Right lobe of liver (tissue), 4 donors: ENCODE results near the gene MYO15B.

Experiments used
- POLR2A ChIP-seq: fragments of 450-650 bp; IDR thresholded peaks from one replicate; pipeline ENCODE4 v1.6.1; 2017; ENCODE audit warnings: antibody characterized with exemption, mild to moderate bottlenecking
- TF ChIP-seq, protein P1 (sequence below), 4 donors: fragments of 200-600 bp in 3 of 4; fragments of 450-650 bp in 1 of 4; IDR thresholded peaks; one replicate each; pipeline versions ENCODE4 v1.5.1 to v1.8.0; 2016 to 2022; ENCODE audit warnings: antibody characterized with exemption in 4 of 4, mild to moderate bottlenecking in 2 of 4
- donor health status: DM: no; HTN: no; CAD: no.
- donor health status: DM: no; HTN: no; CAD: no.
- donor health status: DM: no; HTN: yes; CAD: no.

GRCh38 chr17:75573540-75573957, 14.1 kb upstream of the MYO15B start:
- TF ChIP-seq, protein P1, sequence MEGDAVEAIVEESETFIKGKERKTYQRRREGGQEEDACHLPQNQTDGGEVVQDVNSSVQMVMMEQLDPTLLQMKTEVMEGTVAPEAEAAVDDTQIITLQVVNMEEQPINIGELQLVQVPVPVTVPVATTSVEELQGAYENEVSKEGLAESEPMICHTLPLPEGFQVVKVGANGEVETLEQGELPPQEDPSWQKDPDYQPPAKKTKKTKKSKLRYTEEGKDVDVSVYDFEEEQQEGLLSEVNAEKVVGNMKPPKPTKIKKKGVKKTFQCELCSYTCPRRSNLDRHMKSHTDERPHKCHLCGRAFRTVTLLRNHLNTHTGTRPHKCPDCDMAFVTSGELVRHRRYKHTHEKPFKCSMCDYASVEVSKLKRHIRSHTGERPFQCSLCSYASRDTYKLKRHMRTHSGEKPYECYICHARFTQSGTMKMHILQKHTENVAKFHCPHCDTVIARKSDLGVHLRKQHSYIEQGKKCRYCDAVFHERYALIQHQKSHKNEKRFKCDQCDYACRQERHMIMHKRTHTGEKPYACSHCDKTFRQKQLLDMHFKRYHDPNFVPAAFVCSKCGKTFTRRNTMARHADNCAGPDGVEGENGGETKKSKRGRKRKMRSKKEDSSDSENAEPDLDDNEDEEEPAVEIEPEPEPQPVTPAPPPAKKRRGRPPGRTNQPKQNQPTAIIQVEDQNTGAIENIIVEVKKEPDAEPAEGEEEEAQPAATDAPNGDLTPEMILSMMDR (IDR thresholded peaks at IDR 0.05): no peak
- no peak for TF ChIP-seq POLR2A
